Measurements from ENCODE around the gene BAIAP2. TPM values are rescaled to one million over a fixed set of nuclear protein-coding genes. Genes with fewer than 3 reads are reported as not detected.
"Not testable (repeated sequence)": the region's sequence is repeated elsewhere in the genome, so short reads cannot be mapped to it uniquely, and the experiment has no call there.

The BAIAP2 gene
- total RNA-seq, 2 experiments from 2014 or later = 7.4 to 7.5 TPM

GRCh38 chr17:81140695-81141094 lies 105.7 kb downstream of the BAIAP2 start:
- Mint-ChIP-seq H3K4me1 (no peaks in the 10 kb centered on the region), H3K9me3 (peaks cover 12% of the 10 kb centered on the region), H3K27me3 (peaks cover 4% of the 10 kb centered on the region), H3K4me3 (no peak overlapping the region), H3K27ac (no peak overlapping the region), H3K36me3 (no peaks in the 10 kb centered on the region)
- no peak for DNase-seq
- no peak for ATAC-seq (ENCODE audit: low read depth)
- POLR2A ChIA-PET = no interaction called here

GRCh38 chr17:81142301-81143199 lies 107.6 kb downstream of the BAIAP2 start:
- Mint-ChIP-seq H3K27ac (no peak overlapping the region), H3K27me3 (peaks cover 7% of the 10 kb centered on the region), H3K36me3 (no peaks in the 10 kb centered on the region), H3K4me1 (no peaks in the 10 kb centered on the region), H3K9me3 (peaks cover 11% of the 10 kb centered on the region), H3K4me3 (no peak overlapping the region)
- ATAC-seq (ENCODE audit: low read depth) = peak; percentile 88
- POLR2A ChIA-PET = no interaction called here
- peak; percentile 79 for DNase-seq

GRCh38 chr17:81143200-81143527 lies 108.2 kb downstream of the BAIAP2 start:
- Mint-ChIP-seq H3K4me3 (no peak overlapping the region), H3K27ac (no peak overlapping the region), H3K36me3 (no peaks in the 10 kb centered on the region), H3K4me1 (no peaks in the 10 kb centered on the region), H3K27me3 (peaks cover 7% of the 10 kb centered on the region), H3K9me3 (peaks cover 5% of the 10 kb centered on the region)
- no peak for ATAC-seq (ENCODE audit: low read depth)
- POLR2A ChIA-PET = no interaction called here
- no peak for DNase-seq

GRCh38 chr17:81143717-81144422 lies 108.9 kb downstream of the BAIAP2 start:
- DNase-seq (no peak), ATAC-seq (ENCODE audit: low read depth) (no peak)
- H3K27ac Mint-ChIP-seq = no peak overlapping the region
- H3K36me3 Mint-ChIP-seq = no peaks in the 10 kb centered on the region
- no peaks in the 10 kb centered on the region for H3K9me3 Mint-ChIP-seq
- no peaks in the 10 kb centered on the region for H3K4me1 Mint-ChIP-seq
- POLR2A ChIA-PET = no interaction called here
- peaks cover 7% of the 10 kb centered on the region for H3K27me3 Mint-ChIP-seq
- no peak overlapping the region for H3K4me3 Mint-ChIP-seq

- DNase-seq = no peak
- Mint-ChIP-seq H3K4me3 (no peak overlapping the region), H3K27me3 (peaks cover 7% of the 10 kb centered on the region), H3K27ac (no peak overlapping the region), H3K36me3 (no peaks in the 10 kb centered on the region), H3K9me3 (no peaks in the 10 kb centered on the region), H3K4me1 (no peaks in the 10 kb centered on the region)
- POLR2A ChIA-PET = no interaction called here
- ATAC-seq (ENCODE audit: low read depth) = no peak
These were observed 109.5 kb downstream of the BAIAP2 start for GRCh38 chr17:81144423-81144781.

GRCh38 chr17:81146208-81146607 lies 111.3 kb downstream of the BAIAP2 start:
- ATAC-seq (ENCODE audit: low read depth); DNase-seq; H3K4me1 Mint-ChIP-seq; H3K27me3 Mint-ChIP-seq; H3K9me3 Mint-ChIP-seq; H3K27ac Mint-ChIP-seq; H3K36me3 Mint-ChIP-seq; H3K4me3 Mint-ChIP-seq; POLR2A ChIA-PET: not testable (repeated sequence)

GRCh38 chr17:81147701-81148100 lies 112.8 kb downstream of the BAIAP2 start:
- Mint-ChIP-seq H3K36me3 (no peaks in the 10 kb centered on the region), H3K4me1 (peaks cover 1% of the 10 kb centered on the region), H3K27me3 (peaks cover 7% of the 10 kb centered on the region), H3K9me3 (no peaks in the 10 kb centered on the region), H3K4me3 (no peak overlapping the region), H3K27ac (no peak overlapping the region)
- no peak for ATAC-seq (ENCODE audit: low read depth)
- POLR2A ChIA-PET = no interaction called here
- no peak for DNase-seq

- Mint-ChIP-seq H3K9me3 (no peaks in the 10 kb centered on the region), H3K4me1 (peaks cover 1% of the 10 kb centered on the region), H3K27me3 (peaks cover 7% of the 10 kb centered on the region), H3K27ac (no peak overlapping the region), H3K36me3 (no peaks in the 10 kb centered on the region), H3K4me3 (no peak overlapping the region)
- DNase-seq (no peak), ATAC-seq (ENCODE audit: low read depth) (no peak)
- POLR2A ChIA-PET = no interaction called here
These were observed 113.6 kb downstream of the BAIAP2 start for GRCh38 chr17:81148571-81148970.

GRCh38 chr17:81148986-81149533 lies 114.1 kb downstream of the BAIAP2 start:
- no peak for ATAC-seq (ENCODE audit: low read depth)
- H3K9me3 Mint-ChIP-seq = no peaks in the 10 kb centered on the region
- H3K27ac Mint-ChIP-seq = peak overlapping the region; percentile 68
- H3K36me3 Mint-ChIP-seq = no peaks in the 10 kb centered on the region
- H3K27me3 Mint-ChIP-seq = peaks cover 7% of the 10 kb centered on the region
- POLR2A ChIA-PET = no interaction called here
- peaks cover 1% of the 10 kb centered on the region for H3K4me1 Mint-ChIP-seq
- H3K4me3 Mint-ChIP-seq = no peak overlapping the region
- DNase-seq = no peak

- POLR2A ChIA-PET = no interaction called here
- ATAC-seq (ENCODE audit: low read depth) = no peak
- no peak overlapping the region for H3K4me3 Mint-ChIP-seq
- no peaks in the 10 kb centered on the region for H3K36me3 Mint-ChIP-seq
- DNase-seq = no peak
- H3K4me1 Mint-ChIP-seq = peaks cover 1% of the 10 kb centered on the region
- H3K27me3 Mint-ChIP-seq = peaks cover 5% of the 10 kb centered on the region
- no peaks in the 10 kb centered on the region for H3K9me3 Mint-ChIP-seq
- no peak overlapping the region for H3K27ac Mint-ChIP-seq
These were observed 115.6 kb downstream of the BAIAP2 start for GRCh38 chr17:81150377-81151077.

- no peak for DNase-seq
- H3K4me3 Mint-ChIP-seq = no peak overlapping the region
- no peak for ATAC-seq (ENCODE audit: low read depth)
- H3K27ac Mint-ChIP-seq = no peak overlapping the region
- H3K4me1 Mint-ChIP-seq = peaks cover 1% of the 10 kb centered on the region
- H3K27me3 Mint-ChIP-seq = peaks cover 4% of the 10 kb centered on the region
- POLR2A ChIA-PET = no interaction called here
- H3K36me3 Mint-ChIP-seq = no peaks in the 10 kb centered on the region
- H3K9me3 Mint-ChIP-seq = no peaks in the 10 kb centered on the region
These were observed 116.3 kb downstream of the BAIAP2 start for GRCh38 chr17:81151278-81151677.

GRCh38 chr17:81152288-81152828 lies 117.4 kb downstream of the BAIAP2 start:
- no peak for ATAC-seq (ENCODE audit: low read depth)
- H3K36me3 Mint-ChIP-seq = no peaks in the 10 kb centered on the region
- POLR2A ChIA-PET = no interaction called here
- no peak overlapping the region for H3K27ac Mint-ChIP-seq
- peaks cover 1% of the 10 kb centered on the region for H3K4me1 Mint-ChIP-seq
- no peak overlapping the region for H3K4me3 Mint-ChIP-seq
- DNase-seq = no peak
- H3K27me3 Mint-ChIP-seq = peaks cover 2% of the 10 kb centered on the region
- H3K9me3 Mint-ChIP-seq = no peaks in the 10 kb centered on the region

- Mint-ChIP-seq H3K27me3 (peaks cover 2% of the 10 kb centered on the region), H3K36me3 (no peaks in the 10 kb centered on the region), H3K27ac (no peak overlapping the region), H3K4me1 (peaks cover 1% of the 10 kb centered on the region), H3K9me3 (no peaks in the 10 kb centered on the region), H3K4me3 (no peak overlapping the region)
- ATAC-seq (ENCODE audit: low read depth) (no peak), DNase-seq (no peak)
- POLR2A ChIA-PET = no interaction called here
These were observed 118.4 kb downstream of the BAIAP2 start for GRCh38 chr17:81153340-81153803.
